Ishikawa (cell line): Measurements from ENCODE around the gene CLDN22.

Experiments used
- CEBPB ChIP-seq: IDR thresholded peaks from 2 replicates; pipeline ENCODE4 v1.6.1; 2012
- CREB1 ChIP-seq: IDR thresholded peaks from 2 replicates; pipeline ENCODE4 v1.6.1; 2012; ENCODE audit warnings: low read depth
- EGR1 ChIP-seq: IDR thresholded peaks from 2 replicates; pipeline ENCODE4 v1.6.1; 2012
- EP300 ChIP-seq: IDR thresholded peaks from 2 replicates; pipeline ENCODE4 v1.6.1; 2012; ENCODE audit warnings: borderline replicate concordance
- FOXM1 ChIP-seq: IDR thresholded peaks from 2 replicates; pipeline ENCODE4 v1.6.1; 2012; ENCODE audit warnings: low read depth, borderline replicate concordance
- NFIC ChIP-seq: IDR thresholded peaks from 2 replicates; pipeline ENCODE4 v1.6.1; 2012
- RAD21 ChIP-seq: IDR thresholded peaks from 2 replicates; pipeline ENCODE4 v1.6.1; 2012; ENCODE audit warnings: low read depth
- TAF1 ChIP-seq: IDR thresholded peaks from 2 replicates; pipeline ENCODE4 v1.6.1; 2012; ENCODE audit warnings: low read depth, mild to moderate bottlenecking
- TCF12 ChIP-seq: IDR thresholded peaks from 2 replicates; pipeline ENCODE4 v1.6.1; 2012; ENCODE audit warnings: low read depth
- TEAD4 ChIP-seq: IDR thresholded peaks from 2 replicates; pipeline ENCODE4 v1.6.1; 2012
- YY1 ChIP-seq: IDR thresholded peaks from 2 replicates; pipeline ENCODE4 v1.6.1; 2012; ENCODE audit warnings: low read depth
- ZBTB7A ChIP-seq: IDR thresholded peaks from 2 replicates; pipeline ENCODE4 v1.6.1; 2012; ENCODE audit warnings: low read depth
- TF ChIP-seq, protein P1 (sequence below): IDR thresholded peaks from 2 replicates; pipeline ENCODE4 v1.6.1; 2012
- TF ChIP-seq, protein P2 (sequence below): IDR thresholded peaks from 2 replicates; pipeline ENCODE4 v1.6.1; 2012
- TF ChIP-seq, protein P3 (sequence below): IDR thresholded peaks from 2 replicates; pipeline ENCODE4 v1.6.1; 2012; ENCODE audit warnings: low read depth, mild to moderate bottlenecking

CLDN22 gene

DNA sequence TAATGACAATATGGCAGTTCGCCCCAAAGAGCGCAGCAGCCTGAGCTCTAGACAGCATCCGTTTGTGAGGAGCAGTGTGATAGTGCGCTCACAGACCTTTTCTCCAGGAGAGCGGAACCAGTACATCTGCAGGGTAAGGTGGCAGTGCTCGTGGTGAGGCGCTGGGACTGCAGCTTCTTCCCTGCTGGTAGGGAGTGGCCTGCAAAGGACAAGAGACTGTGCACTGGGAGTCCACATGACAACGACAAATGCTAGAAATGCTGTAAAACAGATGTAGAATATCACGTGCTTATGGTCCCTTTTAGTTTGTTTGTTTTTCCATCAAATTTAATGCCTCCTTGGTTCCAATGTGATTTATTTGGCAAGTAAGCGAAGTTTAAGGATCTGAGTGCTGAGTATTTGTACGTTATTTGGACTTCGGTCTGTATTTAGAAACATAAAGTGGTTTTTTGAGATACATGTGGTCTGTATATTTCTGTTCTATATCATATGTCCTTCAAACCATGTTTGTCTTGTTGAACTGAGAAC, 35.8 kb downstream of the CLDN22 start:
- TF ChIP-seq, protein P1, sequence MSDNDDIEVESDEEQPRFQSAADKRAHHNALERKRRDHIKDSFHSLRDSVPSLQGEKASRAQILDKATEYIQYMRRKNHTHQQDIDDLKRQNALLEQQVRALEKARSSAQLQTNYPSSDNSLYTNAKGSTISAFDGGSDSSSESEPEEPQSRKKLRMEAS = no peak
- TF ChIP-seq CEBPB (no peak), RAD21 (no peak), EGR1 (no peak), TCF12 (no peak), YY1 (no peak), TAF1 (no peak), EP300 (no peak), FOXM1 (no peak), CREB1 (no peak), NFIC (no peak), TEAD4 (no peak), ZBTB7A (no peak)
- TF ChIP-seq, protein P2, sequence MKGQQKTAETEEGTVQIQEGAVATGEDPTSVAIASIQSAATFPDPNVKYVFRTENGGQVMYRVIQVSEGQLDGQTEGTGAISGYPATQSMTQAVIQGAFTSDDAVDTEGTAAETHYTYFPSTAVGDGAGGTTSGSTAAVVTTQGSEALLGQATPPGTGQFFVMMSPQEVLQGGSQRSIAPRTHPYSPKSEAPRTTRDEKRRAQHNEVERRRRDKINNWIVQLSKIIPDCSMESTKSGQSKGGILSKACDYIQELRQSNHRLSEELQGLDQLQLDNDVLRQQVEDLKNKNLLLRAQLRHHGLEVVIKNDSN = no peak
- TF ChIP-seq, protein P3, sequence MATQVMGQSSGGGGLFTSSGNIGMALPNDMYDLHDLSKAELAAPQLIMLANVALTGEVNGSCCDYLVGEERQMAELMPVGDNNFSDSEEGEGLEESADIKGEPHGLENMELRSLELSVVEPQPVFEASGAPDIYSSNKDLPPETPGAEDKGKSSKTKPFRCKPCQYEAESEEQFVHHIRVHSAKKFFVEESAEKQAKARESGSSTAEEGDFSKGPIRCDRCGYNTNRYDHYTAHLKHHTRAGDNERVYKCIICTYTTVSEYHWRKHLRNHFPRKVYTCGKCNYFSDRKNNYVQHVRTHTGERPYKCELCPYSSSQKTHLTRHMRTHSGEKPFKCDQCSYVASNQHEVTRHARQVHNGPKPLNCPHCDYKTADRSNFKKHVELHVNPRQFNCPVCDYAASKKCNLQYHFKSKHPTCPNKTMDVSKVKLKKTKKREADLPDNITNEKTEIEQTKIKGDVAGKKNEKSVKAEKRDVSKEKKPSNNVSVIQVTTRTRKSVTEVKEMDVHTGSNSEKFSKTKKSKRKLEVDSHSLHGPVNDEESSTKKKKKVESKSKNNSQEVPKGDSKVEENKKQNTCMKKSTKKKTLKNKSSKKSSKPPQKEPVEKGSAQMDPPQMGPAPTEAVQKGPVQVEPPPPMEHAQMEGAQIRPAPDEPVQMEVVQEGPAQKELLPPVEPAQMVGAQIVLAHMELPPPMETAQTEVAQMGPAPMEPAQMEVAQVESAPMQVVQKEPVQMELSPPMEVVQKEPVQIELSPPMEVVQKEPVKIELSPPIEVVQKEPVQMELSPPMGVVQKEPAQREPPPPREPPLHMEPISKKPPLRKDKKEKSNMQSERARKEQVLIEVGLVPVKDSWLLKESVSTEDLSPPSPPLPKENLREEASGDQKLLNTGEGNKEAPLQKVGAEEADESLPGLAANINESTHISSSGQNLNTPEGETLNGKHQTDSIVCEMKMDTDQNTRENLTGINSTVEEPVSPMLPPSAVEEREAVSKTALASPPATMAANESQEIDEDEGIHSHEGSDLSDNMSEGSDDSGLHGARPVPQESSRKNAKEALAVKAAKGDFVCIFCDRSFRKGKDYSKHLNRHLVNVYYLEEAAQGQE = no peak

DNA sequence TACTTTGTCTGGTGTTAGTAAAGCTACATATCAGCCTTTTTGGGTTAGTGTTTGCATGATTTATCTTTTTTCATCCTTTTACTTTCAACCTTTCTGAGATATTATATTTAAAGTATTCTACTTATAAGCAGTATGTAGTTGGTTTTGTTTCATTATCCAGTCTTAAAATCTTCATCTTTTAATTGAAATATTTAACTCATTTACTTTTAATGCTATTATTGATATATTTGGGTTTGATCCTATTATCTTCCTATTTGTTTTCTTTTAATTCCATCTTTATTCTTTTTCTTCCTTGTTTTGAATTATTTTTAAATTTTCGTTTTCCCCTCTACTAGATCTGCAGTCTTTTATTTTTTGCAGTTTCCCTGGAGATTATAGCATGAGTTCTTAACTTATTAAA, 44.0 kb downstream of the CLDN22 start:
- no peak for TF ChIP-seq CEBPB
- TF ChIP-seq, protein P2 = no peak
- no peak for TF ChIP-seq TEAD4
- TF ChIP-seq YY1 = no peak
- no peak for TF ChIP-seq EGR1
- TF ChIP-seq TCF12 = no peak
- TF ChIP-seq CREB1 = no peak
- TF ChIP-seq FOXM1 = no peak
- no peak for TF ChIP-seq TAF1
- no peak for TF ChIP-seq RAD21
- TF ChIP-seq NFIC = no peak
- TF ChIP-seq, protein P3 = no peak

DNA sequence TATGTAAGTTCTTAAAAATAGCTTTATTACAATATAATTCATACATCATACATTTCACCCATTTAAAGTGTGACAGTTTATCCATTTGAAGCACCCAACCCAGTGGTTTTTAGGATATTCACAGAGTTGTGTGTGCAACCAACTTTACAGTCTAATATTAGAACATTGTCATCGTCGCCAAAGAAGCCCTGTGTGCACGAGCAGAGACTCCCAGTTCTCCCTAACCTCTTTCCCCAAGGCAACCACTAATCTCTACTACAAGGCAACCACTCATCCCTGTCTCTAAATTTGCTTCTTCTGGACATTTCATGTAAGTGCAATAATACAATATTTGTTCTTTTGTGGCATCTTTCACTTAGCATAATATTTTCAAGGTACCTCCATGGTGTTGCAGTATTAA, 47.7 kb downstream of the CLDN22 start:
- no peak for TF ChIP-seq EGR1
- TF ChIP-seq EP300 = no peak
- TF ChIP-seq CEBPB = no peak
- TF ChIP-seq, protein P1 = no peak
- TF ChIP-seq YY1 = no peak
- TF ChIP-seq RAD21 = no peak
- TF ChIP-seq TCF12 = no peak
- no peak for TF ChIP-seq NFIC
- TF ChIP-seq ZBTB7A = no peak
- TF ChIP-seq FOXM1 = no peak
- TF ChIP-seq, protein P2 = no peak
- no peak for TF ChIP-seq TAF1
- TF ChIP-seq, protein P3 = no peak
- TF ChIP-seq TEAD4 = no peak
- TF ChIP-seq CREB1 = no peak

DNA sequence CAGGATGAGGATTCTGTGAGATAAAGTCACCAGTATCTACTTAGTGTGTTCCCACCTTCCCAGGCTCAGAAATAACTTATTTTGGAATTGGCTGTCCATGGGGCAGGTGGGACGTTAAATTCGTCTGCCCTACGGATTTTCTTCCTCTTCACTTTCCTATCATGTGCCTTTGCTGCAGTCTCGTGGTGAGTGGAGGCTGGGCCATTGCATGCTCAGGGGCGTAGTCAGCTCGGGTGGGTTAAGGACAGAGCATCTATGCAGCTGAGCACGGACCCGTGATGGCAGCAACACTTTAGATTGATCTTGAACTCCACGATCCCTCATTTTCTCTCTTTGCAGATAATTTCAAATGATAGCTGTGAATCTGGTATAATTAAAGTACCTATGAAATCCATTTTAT, 51.5 kb downstream of the CLDN22 start:
- TF ChIP-seq, protein P2 = no peak
- TF ChIP-seq NFIC (no peak), EP300 (no peak), CEBPB (no peak), EGR1 (no peak), TEAD4 (no peak), TCF12 (no peak), YY1 (no peak), TAF1 (no peak), FOXM1 (no peak), RAD21 (no peak), CREB1 (no peak), ZBTB7A (no peak)
- TF ChIP-seq, protein P3 = no peak
- TF ChIP-seq, protein P1 = no peak
